ENCODE data around the gene ARHGAP26.

DNA sequence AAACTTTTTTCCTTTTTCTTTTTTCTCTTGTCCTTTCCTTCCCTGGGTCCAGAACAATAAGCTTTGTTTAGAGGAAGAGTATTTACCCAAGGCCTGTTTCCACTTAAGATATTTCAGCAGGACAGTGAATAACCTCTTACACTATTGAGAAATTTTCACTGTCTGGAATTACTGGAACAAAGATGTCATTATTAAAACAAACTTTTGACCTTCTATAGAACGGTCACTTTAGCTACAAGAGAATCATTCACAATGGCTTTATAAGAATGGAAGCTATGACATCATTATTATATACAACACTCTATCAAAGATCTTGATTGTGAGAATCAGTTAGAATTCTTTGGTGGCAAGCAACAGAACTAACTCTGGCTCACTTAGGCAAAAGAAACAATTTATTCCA, 22.0 kb upstream of the ARHGAP26 start:
- TF ChIP-seq, protein P1, sequence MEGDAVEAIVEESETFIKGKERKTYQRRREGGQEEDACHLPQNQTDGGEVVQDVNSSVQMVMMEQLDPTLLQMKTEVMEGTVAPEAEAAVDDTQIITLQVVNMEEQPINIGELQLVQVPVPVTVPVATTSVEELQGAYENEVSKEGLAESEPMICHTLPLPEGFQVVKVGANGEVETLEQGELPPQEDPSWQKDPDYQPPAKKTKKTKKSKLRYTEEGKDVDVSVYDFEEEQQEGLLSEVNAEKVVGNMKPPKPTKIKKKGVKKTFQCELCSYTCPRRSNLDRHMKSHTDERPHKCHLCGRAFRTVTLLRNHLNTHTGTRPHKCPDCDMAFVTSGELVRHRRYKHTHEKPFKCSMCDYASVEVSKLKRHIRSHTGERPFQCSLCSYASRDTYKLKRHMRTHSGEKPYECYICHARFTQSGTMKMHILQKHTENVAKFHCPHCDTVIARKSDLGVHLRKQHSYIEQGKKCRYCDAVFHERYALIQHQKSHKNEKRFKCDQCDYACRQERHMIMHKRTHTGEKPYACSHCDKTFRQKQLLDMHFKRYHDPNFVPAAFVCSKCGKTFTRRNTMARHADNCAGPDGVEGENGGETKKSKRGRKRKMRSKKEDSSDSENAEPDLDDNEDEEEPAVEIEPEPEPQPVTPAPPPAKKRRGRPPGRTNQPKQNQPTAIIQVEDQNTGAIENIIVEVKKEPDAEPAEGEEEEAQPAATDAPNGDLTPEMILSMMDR (IDR thresholded peaks at IDR 0.05): no peak
- no peak for TF ChIP-seq POLR2AphosphoS5 (IDR thresholded peaks at IDR 0.05)
- TF ChIP-seq EP300 (IDR thresholded peaks at IDR 0.05): no peak
- TF ChIP-seq POLR2A (IDR thresholded peaks at IDR 0.05): no peak

All from sigmoid colon (tissue), 4 donors.